HG03159 (cell line): Measurements from ENCODE around the gene TIMP2.

ENCODE experiments used
- ATAC-seq: cut with Tn5 transposase; IDR thresholded peaks from one replicate; pipeline ENCODE4 v1.9.1; 2021; ENCODE audit warnings: mild to moderate bottlenecking, moderate library complexity; ENCODE audit not compliant: unreplicated experiment

Gene TIMP2

GRCh38 chr17:78819806-78820792 lies 105.1 kb downstream of the TIMP2 start:
- ATAC-seq = no peak

- ATAC-seq = no peak
Observed at GRCh38 chr17:78819402-78819801, 105.8 kb downstream of the TIMP2 start.

- no peak for ATAC-seq
Observed at GRCh38 chr17:78818932-78819331, 106.3 kb downstream of the TIMP2 start.

- ATAC-seq = no peak
Observed at GRCh38 chr17:78818152-78818846, 106.9 kb downstream of the TIMP2 start.

GRCh38 chr17:78817123-78817522 lies 108.1 kb downstream of the TIMP2 start:
- no peak for ATAC-seq

GRCh38 chr17:78815696-78816095 lies 109.5 kb downstream of the TIMP2 start:
- ATAC-seq = no peak

- ATAC-seq = no peak
Observed at GRCh38 chr17:78812855-78813254, 112.3 kb downstream of the TIMP2 start.

- no peak for ATAC-seq
Observed at GRCh38 chr17:78808163-78808562, 117.0 kb downstream of the TIMP2 start.

- ATAC-seq = no peak
Observed at GRCh38 chr17:78806451-78806850, 118.7 kb downstream of the TIMP2 start.

- ATAC-seq = no peak
Observed at GRCh38 chr17:78805301-78805700, 119.9 kb downstream of the TIMP2 start.

- ATAC-seq = no peak
Observed at GRCh38 chr17:78804777-78805176, 120.4 kb downstream of the TIMP2 start.

GRCh38 chr17:78803186-78803845 lies 121.9 kb downstream of the TIMP2 start:
- no peak for ATAC-seq
